ENCODE data around the gene LASP1.

The LASP1 gene

DNA sequence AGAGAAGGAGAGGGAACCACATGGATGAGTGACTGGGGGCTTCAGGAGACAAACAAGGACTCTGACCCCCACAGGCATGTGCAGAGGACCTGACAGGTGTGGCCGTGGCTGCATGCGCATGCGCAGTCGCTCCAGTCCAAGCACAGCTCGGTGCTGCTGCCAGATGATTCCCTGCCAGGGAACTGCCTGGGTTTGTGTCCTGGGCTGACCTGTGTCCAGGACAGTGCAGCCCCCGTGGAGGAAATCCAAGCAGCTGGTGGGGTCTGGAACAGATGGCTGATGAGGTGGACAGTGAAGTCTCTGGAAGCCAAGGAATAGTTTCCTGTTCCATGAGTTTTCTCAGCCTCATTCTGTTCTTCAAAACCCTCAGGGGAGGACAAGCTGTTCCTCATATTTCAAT, 27.3 kb downstream of the LASP1 start:
- Histone ChIP-seq H3K4me2 (peak overlapping the region; percentile 97), H3K4me3 (no peak overlapping the region), H4K20me1 (no peaks in the 10 kb centered on the region), H3K27ac (peak overlapping the region; percentile 98), H3K27me3 (no peaks in the 10 kb centered on the region), H3K9ac (peak overlapping the region; percentile 80), H3K4me1 (peaks cover 90% of the 10 kb centered on the region), H3K9me3 (no peaks in the 10 kb centered on the region), H3K36me3 (peaks cover 64% of the 10 kb centered on the region)
- no peak for TF ChIP-seq Cebpa-rat (IDR thresholded peaks at IDR 0.05)

DNA sequence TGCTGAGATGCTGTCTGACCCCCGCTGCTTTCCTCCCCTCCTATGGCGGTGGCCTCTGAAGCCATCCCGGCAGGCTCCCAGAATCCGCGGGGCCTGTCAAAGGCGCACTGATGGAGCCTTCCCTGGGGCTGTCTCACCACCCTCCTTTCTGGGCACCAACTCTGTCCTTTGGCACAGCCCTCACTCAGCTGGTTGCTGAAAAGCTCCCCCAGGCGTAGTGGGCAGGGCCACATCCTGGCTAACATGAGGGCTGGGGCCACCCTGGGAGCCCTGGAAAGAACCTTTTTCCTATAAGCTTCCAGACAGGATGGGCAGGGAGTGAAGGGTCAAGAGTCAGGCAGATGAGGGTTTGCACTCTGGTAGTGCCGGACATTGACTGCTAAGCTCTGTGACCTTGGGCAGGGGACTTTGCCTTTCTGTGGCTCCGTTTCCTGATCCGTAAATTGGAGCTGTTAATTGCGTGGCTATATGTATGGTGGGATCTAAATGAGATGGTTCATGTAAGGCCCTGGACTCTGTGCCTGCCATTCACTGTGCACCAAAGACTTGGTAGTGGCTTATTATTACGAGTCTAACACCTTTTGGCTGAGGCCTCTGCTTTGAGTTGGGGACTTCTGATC, 27.9 kb downstream of the LASP1 start:
- H3K4me2 ChIP-seq = peak overlapping the region; percentile 97
- no peaks in the 10 kb centered on the region for H3K9me3 ChIP-seq
- H3K9ac ChIP-seq = peak overlapping the region; percentile 80
- peak overlapping the region; percentile 54 for H3K4me3 ChIP-seq
- peak overlapping the region; percentile 98 for H3K27ac ChIP-seq
- H4K20me1 ChIP-seq = no peaks in the 10 kb centered on the region
- H3K4me1 ChIP-seq = peaks cover 90% of the 10 kb centered on the region
- no peak for TF ChIP-seq Cebpa-rat (IDR thresholded peaks at IDR 0.05)
- H3K27me3 ChIP-seq = no peaks in the 10 kb centered on the region
- peaks cover 64% of the 10 kb centered on the region for H3K36me3 ChIP-seq

DNA sequence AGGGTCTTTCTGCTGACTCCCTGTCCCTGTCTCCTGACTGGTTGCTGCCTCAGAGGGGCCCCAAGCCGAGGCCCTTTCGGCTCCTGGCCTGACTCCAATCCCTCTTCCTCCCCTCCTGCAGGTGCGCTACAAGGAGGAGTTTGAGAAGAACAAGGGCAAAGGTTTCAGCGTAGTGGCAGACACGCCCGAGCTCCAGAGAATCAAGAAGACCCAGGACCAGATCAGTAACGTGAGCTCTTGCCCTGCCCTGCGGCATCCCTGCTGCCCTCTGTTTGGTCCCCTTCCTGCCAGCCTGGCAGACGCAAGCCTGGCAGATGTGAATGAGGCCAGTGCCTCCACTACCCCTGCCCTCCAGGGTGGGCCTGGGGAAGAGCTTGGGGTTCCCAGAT, 28.4 kb downstream of the LASP1 start:
- peak overlapping the region; percentile 98 for H3K27ac ChIP-seq
- peak overlapping the region; percentile 54 for H3K4me3 ChIP-seq
- H3K36me3 ChIP-seq = peaks cover 64% of the 10 kb centered on the region
- no peaks in the 10 kb centered on the region for H3K9me3 ChIP-seq
- no peak for TF ChIP-seq Cebpa-rat (IDR thresholded peaks at IDR 0.05)
- H3K4me2 ChIP-seq = peak overlapping the region; percentile 97
- H3K27me3 ChIP-seq = no peaks in the 10 kb centered on the region
- no peaks in the 10 kb centered on the region for H4K20me1 ChIP-seq
- H3K4me1 ChIP-seq = peaks cover 86% of the 10 kb centered on the region
- peak overlapping the region; percentile 80 for H3K9ac ChIP-seq

DNA sequence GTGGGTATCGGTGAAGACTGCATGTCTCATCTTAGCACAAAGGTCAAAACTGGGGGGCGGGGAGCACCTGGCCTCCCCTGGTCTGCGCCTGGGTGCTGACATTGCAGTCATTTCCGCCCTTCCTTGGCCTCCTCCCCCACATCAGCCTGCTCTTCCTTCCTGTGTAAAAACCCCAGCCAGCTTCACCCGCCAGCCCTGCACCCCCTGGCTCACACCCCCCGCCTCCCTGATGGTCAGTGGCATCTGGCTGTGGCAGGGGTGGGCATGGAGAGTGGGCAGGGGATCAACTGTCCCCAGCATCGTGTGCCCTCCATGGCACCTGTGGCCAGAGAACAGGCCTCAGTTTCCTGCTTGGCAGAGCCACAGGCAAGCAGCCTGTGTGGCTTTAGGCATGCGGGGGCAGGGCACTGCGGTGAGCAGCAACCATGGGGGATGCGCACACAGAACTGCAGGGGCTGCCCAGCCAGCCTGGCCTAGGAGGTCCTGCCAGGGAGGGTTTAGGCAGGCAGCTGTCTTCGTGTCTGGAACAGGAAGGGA, 29.0 kb downstream of the LASP1 start:
- Histone ChIP-seq H3K4me3 (peak overlapping the region; percentile 54), H3K9ac (peak overlapping the region; percentile 80), H3K9me3 (no peaks in the 10 kb centered on the region), H3K36me3 (peaks cover 67% of the 10 kb centered on the region), H3K4me1 (peaks cover 80% of the 10 kb centered on the region), H3K27me3 (no peaks in the 10 kb centered on the region), H3K27ac (peak overlapping the region; percentile 98), H3K4me2 (peak overlapping the region; percentile 97), H4K20me1 (no peaks in the 10 kb centered on the region)
- TF ChIP-seq Cebpa-rat (IDR thresholded peaks at IDR 0.05) = no peak

DNA sequence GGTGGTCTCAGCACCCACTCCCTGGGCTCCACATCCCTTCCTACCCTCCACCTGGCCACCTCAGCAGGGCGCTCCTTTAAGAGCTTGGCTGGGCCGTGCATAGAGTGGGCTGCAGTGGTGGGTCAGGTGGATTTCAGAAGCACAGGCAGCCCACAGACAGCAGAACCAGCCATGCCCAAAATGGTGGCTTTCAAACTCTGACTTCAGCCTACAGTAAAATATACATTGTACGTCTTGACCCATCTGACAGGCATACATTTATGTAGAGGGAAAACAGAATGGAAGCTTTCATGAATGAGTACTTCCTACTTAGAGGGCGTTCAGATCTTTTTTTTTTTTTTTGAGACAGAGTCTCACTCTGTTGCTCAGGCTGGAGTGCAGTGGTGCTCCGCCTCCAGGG, 29.6 kb downstream of the LASP1 start:
- H3K27me3 ChIP-seq = no peaks in the 10 kb centered on the region
- TF ChIP-seq Cebpa-rat (IDR thresholded peaks at IDR 0.05) = no peak
- no peaks in the 10 kb centered on the region for H3K9me3 ChIP-seq
- H3K36me3 ChIP-seq = peaks cover 67% of the 10 kb centered on the region
- peak overlapping the region; percentile 97 for H3K4me2 ChIP-seq
- H4K20me1 ChIP-seq = no peaks in the 10 kb centered on the region
- H3K4me3 ChIP-seq = peak overlapping the region; percentile 54
- peak overlapping the region; percentile 80 for H3K9ac ChIP-seq
- peaks cover 74% of the 10 kb centered on the region for H3K4me1 ChIP-seq
- H3K27ac ChIP-seq = peak overlapping the region; percentile 98

DNA sequence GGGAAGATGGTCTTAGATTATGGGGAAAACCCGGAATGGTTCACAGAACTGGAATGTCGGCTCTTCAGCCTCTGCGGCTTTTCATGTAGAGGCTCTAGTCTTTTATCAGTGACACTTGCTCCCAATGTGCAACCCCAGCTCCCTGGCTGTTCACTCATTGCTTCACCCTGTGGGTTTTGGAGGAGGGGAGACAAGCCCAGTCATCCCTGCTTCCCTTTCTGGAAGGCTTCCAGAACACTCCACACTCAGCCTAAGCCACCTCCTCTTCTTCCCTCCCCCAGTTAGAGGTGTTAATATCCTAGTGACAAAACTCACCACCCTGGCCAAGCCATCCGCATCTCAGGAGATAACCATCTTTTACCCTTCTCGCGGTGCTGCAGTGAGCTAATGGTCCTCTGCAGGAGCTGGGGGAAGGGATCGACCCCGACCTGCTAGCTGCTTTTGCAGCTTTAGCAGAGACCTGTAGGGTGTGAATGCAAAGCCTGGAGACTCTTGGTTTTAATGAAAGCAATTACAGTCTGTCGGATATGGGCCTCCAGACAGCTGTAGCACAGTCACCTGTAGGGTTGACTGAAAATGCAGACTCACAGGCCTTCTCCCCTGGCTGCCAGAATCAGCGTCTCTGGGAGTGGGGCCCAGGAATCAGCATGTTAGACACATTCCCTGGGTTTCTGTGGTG, 31.3 kb downstream of the LASP1 start:
- Histone ChIP-seq H3K4me1 (peaks cover 79% of the 10 kb centered on the region), H3K9me3 (no peaks in the 10 kb centered on the region; the same call in 1 of the 2 replicates), H3K9ac (peak overlapping the region; percentile 32; the same call in 1 of the 2 replicates), H3K27ac (peak overlapping the region; percentile 71), H3K27me3 (no peaks in the 10 kb centered on the region), H4K20me1 (0 out of 2 replicates have a peak, but pooled peaks cover 5% of the 10 kb centered on the region), H3K4me3 (0 out of 2 replicates have a peak overlapping the region, but pooled peaks have one; percentile 22), H3K4me2 (peak overlapping the region; percentile 97), H3K36me3 (peaks cover 63% of the 10 kb centered on the region)
- TF ChIP-seq Cebpa-rat (IDR thresholded peaks at IDR 0.05) = peak; percentile 91

DNA sequence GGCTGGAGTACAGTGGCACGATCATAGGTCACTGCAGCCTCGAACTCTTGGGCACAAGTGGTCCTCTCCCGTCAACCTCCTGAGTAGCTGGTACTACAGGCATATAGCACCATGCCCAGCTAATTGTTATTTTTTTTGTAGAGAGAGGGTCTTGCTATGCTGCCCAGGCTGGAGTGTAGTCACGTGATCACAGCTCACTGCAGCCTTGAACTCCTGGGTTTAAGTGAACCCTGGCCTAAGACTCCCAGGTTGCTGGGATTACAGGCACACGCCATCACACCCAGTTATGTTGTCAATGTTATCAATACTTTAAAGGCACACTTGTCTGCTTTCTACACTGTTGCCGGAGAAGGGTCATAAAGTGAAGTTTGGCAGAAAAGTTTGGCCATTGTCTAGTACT, 33.5 kb downstream of the LASP1 start:
- no peak overlapping the region for H3K4me2 ChIP-seq
- H3K4me1 ChIP-seq = peaks cover 79% of the 10 kb centered on the region
- H3K9me3 ChIP-seq = no peaks in the 10 kb centered on the region; the same call in 1 of the 2 replicates
- no peaks in the 10 kb centered on the region for H3K27me3 ChIP-seq
- peaks cover 58% of the 10 kb centered on the region for H3K36me3 ChIP-seq
- H3K4me3 ChIP-seq = no peak overlapping the region
- no peak for TF ChIP-seq Cebpa-rat (IDR thresholded peaks at IDR 0.05)
- no peak overlapping the region for H3K27ac ChIP-seq
- no peak overlapping the region for H3K9ac ChIP-seq
- 0 out of 2 replicates have a peak, but pooled peaks cover 5% of the 10 kb centered on the region for H4K20me1 ChIP-seq

DNA sequence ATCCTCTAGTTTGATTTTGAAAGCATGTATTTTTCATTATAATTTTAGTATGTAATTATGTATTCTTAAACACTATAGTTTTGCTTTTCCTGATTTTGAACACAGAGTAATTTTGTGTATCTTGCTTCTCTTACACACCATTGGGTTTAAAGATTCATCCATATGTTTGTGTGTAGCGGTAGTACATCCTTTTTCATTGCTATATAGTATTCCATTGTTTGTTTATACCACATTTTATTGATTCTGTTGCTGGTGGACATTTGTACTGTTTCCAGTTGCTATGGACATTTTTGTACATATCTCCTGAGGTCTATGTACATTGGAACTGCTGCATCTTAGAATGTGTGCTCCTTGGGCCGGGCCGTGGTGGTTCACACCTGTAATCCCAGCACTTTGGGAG, 35.0 kb downstream of the LASP1 start:
- Histone ChIP-seq H4K20me1 (0 out of 2 replicates have a peak, but pooled peaks cover 5% of the 10 kb centered on the region), H3K27ac (no peak overlapping the region), H3K4me3 (no peak overlapping the region), H3K27me3 (no peaks in the 10 kb centered on the region), H3K36me3 (peaks cover 63% of the 10 kb centered on the region), H3K4me2 (no peak overlapping the region), H3K9me3 (no peaks in the 10 kb centered on the region; the same call in 1 of the 2 replicates), H3K9ac (no peak overlapping the region), H3K4me1 (peaks cover 77% of the 10 kb centered on the region)
- TF ChIP-seq Cebpa-rat (IDR thresholded peaks at IDR 0.05) = no peak

DNA sequence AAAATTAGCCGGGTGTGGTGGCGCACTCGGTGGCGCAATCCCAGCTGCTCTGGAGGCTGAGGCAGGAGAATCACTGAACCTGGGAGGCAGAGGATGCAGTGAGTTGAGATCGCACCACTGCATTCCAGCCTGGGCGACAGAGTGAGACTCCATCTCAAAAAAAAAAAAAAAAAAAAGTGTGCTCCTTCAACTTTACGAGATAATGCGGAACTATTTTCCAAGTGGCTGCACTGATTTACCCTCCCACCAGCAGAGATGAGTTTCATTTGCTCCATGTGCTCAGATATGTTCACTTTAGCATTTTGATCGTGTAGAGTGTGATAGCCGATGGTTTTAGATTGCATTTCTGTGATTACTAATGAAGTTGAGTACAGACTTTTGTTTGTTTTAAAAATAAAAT, 35.5 kb downstream of the LASP1 start:
- TF ChIP-seq Cebpa-rat (IDR thresholded peaks at IDR 0.05) = no peak
- Histone ChIP-seq H4K20me1 (0 out of 2 replicates have a peak, but pooled peaks cover 5% of the 10 kb centered on the region), H3K4me1 (peaks cover 73% of the 10 kb centered on the region), H3K27me3 (no peaks in the 10 kb centered on the region), H3K36me3 (peaks cover 68% of the 10 kb centered on the region), H3K4me2 (peak overlapping the region; percentile 68), H3K4me3 (no peak overlapping the region), H3K27ac (0 out of 2 replicates have a peak overlapping the region, but pooled peaks have one; percentile 77), H3K9me3 (no peaks in the 10 kb centered on the region; the same call in 1 of the 2 replicates), H3K9ac (no peak overlapping the region)

Data from BLaER1 (cell line).